ENCODE results near the gene NSUN6. TPM values are rescaled to one million over a fixed set of nuclear protein-coding genes. Genes with fewer than 3 reads are reported as not detected.

The NSUN6 gene
- total and polyA plus RNA-seq, 10 of the 15 experiments (the other 5 are each of a cell fraction or from before 2014, with no cell fraction given) = 10.2 to 25.0 (median 15.6) TPM

GRCh38 chr10:18508587-18508986 is 142.8 kb downstream of the NSUN6 start:
- H4K20me1 ChIP-seq (ENCODE audit: control insufficient read depth, insufficient read depth) = no peaks in the 10 kb centered on the region
- no peak overlapping the region for H3K9ac ChIP-seq (ENCODE audit: control insufficient read depth, insufficient read depth, low read length)
- in situ Hi-C loops (cut with MboI) = no loop called here
- no peak overlapping the region for H3K4me3 ChIP-seq
- ChIA-PET SMC1A (ENCODE audit: uncharacterized antibody, unreplicated experiment) (no interaction called here), RAD21 (ENCODE audit: unreplicated experiment) (no interaction called here), POLR2A (no interaction called here), CTCF (no interaction called here)
- WGBS (ENCODE audit: insufficient coverage, insufficient replicate concordance, low lambda C conversion rate, missing lambda C conversion rate) = 60% methylated on average over 4 of the region's 4 CpGs
- no peak for FAIRE-seq
- intact Hi-C loops (cut with micrococcal nuclease; ENCODE audit: unreplicated experiment) = no loop called here
- H3K36me3 ChIP-seq (ENCODE audit: control insufficient read depth in 2 of 2, insufficient read depth in 2 of 2, low read length in 1 of 2) = no peaks in the 10 kb centered on the region
- H3K4me1 ChIP-seq (ENCODE audit: control insufficient read depth, insufficient read depth, low read length) = no peaks in the 10 kb centered on the region
- H3K27me3 ChIP-seq (replicated peaks in 1 of 2; ENCODE audit: control insufficient read depth in 2 of 2, insufficient read depth in 2 of 2, low read length in 1 of 2) = no peaks in the 10 kb centered on the region
- no peak overlapping the region for H3K27ac ChIP-seq (ENCODE audit: control insufficient read depth, insufficient read depth)
- no TSS peak for BruUV-seq (replicated peaks)
- no peak for ATAC-seq
- no peak overlapping the region for H3K4me2 ChIP-seq (ENCODE audit: control insufficient read depth, insufficient read depth)
- H2AFZ ChIP-seq (ENCODE audit: control insufficient read depth, low read depth, low read length) = no peak overlapping the region
- H3K79me2 ChIP-seq (ENCODE audit: control insufficient read depth, insufficient read depth, low read length) = no peaks in the 10 kb centered on the region
- no peaks in the 10 kb centered on the region for H3K9me3 ChIP-seq (replicated peaks; ENCODE audit: control insufficient read depth, insufficient read depth, low read length)
- no peak for TF ChIP-seq RBBP5 (conservative IDR thresholded peaks at IDR 0.05)
- TF ChIP-seq GABPA (IDR thresholded peaks at IDR 0.05; ENCODE audit: low read depth) = no peak
- no peak for TF ChIP-seq KDM1A (IDR thresholded peaks at IDR 0.05; ENCODE audit: borderline replicate concordance)
- no peak for TF ChIP-seq MEF2A (IDR thresholded peaks at IDR 0.05; ENCODE audit: insufficient read depth, low read depth, low read length)
- no peak for TF ChIP-seq ZNF274 (IDR thresholded peaks at IDR 0.05; ENCODE audit: insufficient read depth, insufficient read length)
- TF ChIP-seq STAT1 (conservative IDR thresholded peaks at IDR 0.05) = no peak
- no peak for TF ChIP-seq HDAC6 (IDR thresholded peaks at IDR 0.05; ENCODE audit: unreplicated experiment)
- TF ChIP-seq NR2F1 (conservative IDR thresholded peaks at IDR 0.05) = no peak
- no peak for TF ChIP-seq CBX3 (IDR thresholded peaks at IDR 0.05; ENCODE audit: borderline replicate concordance, low read depth)
- TF ChIP-seq BCL3 (IDR thresholded peaks at IDR 0.05; ENCODE audit: borderline replicate concordance, insufficient read depth, low read depth, low read length, poor library complexity, severe bottlenecking) = no peak
- TF ChIP-seq YY1 (IDR thresholded peaks at IDR 0.05; ENCODE audit: low read depth, low read length) = no peak
- no peak for TF ChIP-seq BMI1 (IDR thresholded peaks at IDR 0.05; ENCODE audit: borderline replicate concordance)
- TF ChIP-seq, protein P1, sequence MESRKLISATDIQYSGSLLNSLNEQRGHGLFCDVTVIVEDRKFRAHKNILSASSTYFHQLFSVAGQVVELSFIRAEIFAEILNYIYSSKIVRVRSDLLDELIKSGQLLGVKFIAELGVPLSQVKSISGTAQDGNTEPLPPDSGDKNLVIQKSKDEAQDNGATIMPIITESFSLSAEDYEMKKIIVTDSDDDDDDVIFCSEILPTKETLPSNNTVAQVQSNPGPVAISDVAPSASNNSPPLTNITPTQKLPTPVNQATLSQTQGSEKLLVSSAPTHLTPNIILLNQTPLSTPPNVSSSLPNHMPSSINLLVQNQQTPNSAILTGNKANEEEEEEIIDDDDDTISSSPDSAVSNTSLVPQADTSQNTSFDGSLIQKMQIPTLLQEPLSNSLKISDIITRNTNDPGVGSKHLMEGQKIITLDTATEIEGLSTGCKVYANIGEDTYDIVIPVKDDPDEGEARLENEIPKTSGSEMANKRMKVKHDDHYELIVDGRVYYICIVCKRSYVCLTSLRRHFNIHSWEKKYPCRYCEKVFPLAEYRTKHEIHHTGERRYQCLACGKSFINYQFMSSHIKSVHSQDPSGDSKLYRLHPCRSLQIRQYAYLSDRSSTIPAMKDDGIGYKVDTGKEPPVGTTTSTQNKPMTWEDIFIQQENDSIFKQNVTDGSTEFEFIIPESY (IDR thresholded peaks at IDR 0.05) = no peak
- DNase-seq (ENCODE audit: low read depth, low spot score) = no peak

All from GM12878 (cell line).